WTC11 (cell line): Measurements from ENCODE around the gene ZNF256. TPM values are rescaled to one million over a fixed set of nuclear protein-coding genes. Genes with fewer than 3 reads are reported as not detected.

Experiments
- ATAC-seq: fragments of 200-7000 bp; cut with Tn5 transposase; 2 replicates; pipeline ENCODE4 v1.10.0; 2021; ENCODE audit warnings: mild to moderate bottlenecking, moderate library complexity
- CTCF ChIA-PET: fragments of 300-600 bp; sonication (Branson Sonifier 250); formaldehyde crosslinking; loops from one replicate; lab custom pipeline; 2021; ENCODE audit warnings: antibody characterized with exemption; lab: Charles Lee
- POLR2A ChIA-PET: fragments of 350-600 bp; sonication (Branson Sonifier 250); formaldehyde crosslinking; loops from one replicate; lab custom pipeline; 2021; ENCODE audit warnings: antibody characterized with exemption; lab: Charles Lee
- DNase-seq: peaks from one replicate; pipeline ENCODE4 v3.0.0; 2021; ENCODE audit warnings: low spot score
- H3K27ac Mint-ChIP-seq: 2 replicates; pipeline ENCODE4 v1.8.0; 2021; ENCODE audit warnings: mixed read lengths
- H3K27me3 Mint-ChIP-seq: 2 replicates; pipeline ENCODE4 v1.8.0; 2021; ENCODE audit warnings: low read depth, mild to moderate bottlenecking, moderate library complexity, mixed read lengths
- H3K36me3 Mint-ChIP-seq: 2 replicates; pipeline ENCODE4 v1.8.0; 2021; ENCODE audit warnings: mixed read lengths
- H3K4me1 Mint-ChIP-seq: 2 replicates; pipeline ENCODE4 v1.8.0; 2022; ENCODE audit warnings: mixed read lengths
- H3K4me3 Mint-ChIP-seq: 2 replicates; pipeline ENCODE4 v1.8.0; 2021; ENCODE audit warnings: mild to moderate bottlenecking, moderate library complexity, mixed read lengths
- H3K9me3 Mint-ChIP-seq: 2 replicates; pipeline ENCODE4 v1.8.0; 2021; ENCODE audit warnings: mixed read lengths
- EMX1 ChIP-seq: fragments of 250-450 bp; sonication (Bioruptor Pico); IDR thresholded peaks from 2 replicates; pipeline ENCODE4 v1.8.0; 2021; ENCODE audit warnings: mild to moderate bottlenecking
- FOXK1 ChIP-seq: sonication (generic); formaldehyde crosslinking; IDR thresholded peaks from 2 replicates; pipeline ENCODE4 v1.8.0; 2022; ENCODE audit warnings: mild to moderate bottlenecking, moderate library complexity, missing genetic modification reagents
- KAT7 ChIP-seq: sonication (generic); formaldehyde crosslinking; IDR thresholded peaks from 2 replicates; pipeline ENCODE4 v1.8.1; 2023; ENCODE audit warnings: missing genetic modification reagents, mild to moderate bottlenecking, borderline replicate concordance
- MXD4 ChIP-seq: fragments of 250-450 bp; sonication (Bioruptor Pico); IDR thresholded peaks from 2 replicates; pipeline ENCODE4 v1.8.0; 2021; ENCODE audit warnings: mild to moderate bottlenecking, moderate library complexity, borderline replicate concordance
- MYBL2 ChIP-seq: sonication (generic); formaldehyde crosslinking; IDR thresholded peaks from 2 replicates; pipeline ENCODE4 v1.8.1; 2023; ENCODE audit warnings: mild to moderate bottlenecking, moderate library complexity, missing genetic modification reagents
- NFE2L1 ChIP-seq: sonication (generic); formaldehyde crosslinking; IDR thresholded peaks from 2 replicates; pipeline ENCODE4 v1.8.1; 2023; ENCODE audit warnings: missing genetic modification reagents
- NR1H2 ChIP-seq: sonication (generic); formaldehyde crosslinking; IDR thresholded peaks from 2 replicates; pipeline ENCODE4 v1.9.0; 2021; ENCODE audit warnings: mild to moderate bottlenecking, moderate library complexity, missing genetic modification reagents
- NR3C1 ChIP-seq: sonication (generic); formaldehyde crosslinking; conservative IDR thresholded peaks from 2 replicates; pipeline ENCODE4 v1.8.1; 2023; ENCODE audit warnings: low read depth, mild to moderate bottlenecking, missing genetic modification reagents
- SMAD3 ChIP-seq: sonication (generic); formaldehyde crosslinking; IDR thresholded peaks from 2 replicates; pipeline ENCODE4 v1.8.0; 2022; ENCODE audit warnings: missing genetic modification reagents, mild to moderate bottlenecking, borderline replicate concordance
- SOX15 ChIP-seq: fragments of 250-450 bp; sonication (Bioruptor Pico); IDR thresholded peaks from 2 replicates; pipeline ENCODE4 v1.9.0; 2021; ENCODE audit warnings: mild to moderate bottlenecking
- ZNF121 ChIP-seq: sonication (generic); formaldehyde crosslinking; IDR thresholded peaks from 2 replicates; pipeline ENCODE4 v1.8.0; 2023; ENCODE audit warnings: missing genetic modification reagents
- ZNF138 ChIP-seq: sonication (generic); formaldehyde crosslinking; conservative IDR thresholded peaks from 2 replicates; pipeline ENCODE4 v1.8.1; 2022; ENCODE audit warnings: mild to moderate bottlenecking, moderate library complexity, missing genetic modification reagents
- ZNF532 ChIP-seq: fragments of 250-450 bp; sonication (Bioruptor Pico); IDR thresholded peaks from 2 replicates; pipeline ENCODE4 v1.9.0; 2021; ENCODE audit warnings: mild to moderate bottlenecking, borderline replicate concordance
- total RNA-seq: library from RNA; stranded (reverse); gene quantifications from 3 replicates; pipeline ENCODE4 v1.2.3, GENCODE V29; 2021
- TF ChIP-seq, protein P1 (sequence below): sonication (generic); formaldehyde crosslinking; IDR thresholded peaks from 2 replicates; pipeline ENCODE4 v1.8.1; 2022; ENCODE audit warnings: mild to moderate bottlenecking, missing genetic modification reagents, moderate library complexity, borderline replicate concordance
- TF ChIP-seq, protein P2 (sequence below): fragments of 250-450 bp; sonication (Bioruptor Pico); IDR thresholded peaks from 2 replicates; pipeline ENCODE4 v1.9.0; 2021; ENCODE audit warnings: moderate library complexity, mild to moderate bottlenecking, inconsistent platforms, borderline replicate concordance
- TF ChIP-seq, protein P3 (sequence below): sonication (generic); formaldehyde crosslinking; IDR thresholded peaks from 2 replicates; pipeline ENCODE4 v1.8.1; 2023; ENCODE audit warnings: mild to moderate bottlenecking, missing genetic modification reagents, borderline replicate concordance

Gene ZNF256
- total RNA-seq, 1 experiment from 2014 or later, result 17.9 TPM

- TF ChIP-seq, protein P1, sequence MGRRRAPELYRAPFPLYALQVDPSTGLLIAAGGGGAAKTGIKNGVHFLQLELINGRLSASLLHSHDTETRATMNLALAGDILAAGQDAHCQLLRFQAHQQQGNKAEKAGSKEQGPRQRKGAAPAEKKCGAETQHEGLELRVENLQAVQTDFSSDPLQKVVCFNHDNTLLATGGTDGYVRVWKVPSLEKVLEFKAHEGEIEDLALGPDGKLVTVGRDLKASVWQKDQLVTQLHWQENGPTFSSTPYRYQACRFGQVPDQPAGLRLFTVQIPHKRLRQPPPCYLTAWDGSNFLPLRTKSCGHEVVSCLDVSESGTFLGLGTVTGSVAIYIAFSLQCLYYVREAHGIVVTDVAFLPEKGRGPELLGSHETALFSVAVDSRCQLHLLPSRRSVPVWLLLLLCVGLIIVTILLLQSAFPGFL, result no peak
- TF ChIP-seq MYBL2 (CRISPR knock-in tag) (no peak), FOXK1 (CRISPR knock-in tag) (no peak), ZNF121 (CRISPR knock-in tag) (no peak), SMAD3 (no peak), ZNF138 (no peak), NR3C1 (CRISPR knock-in tag) (no peak), KAT7 (no peak)
- TF ChIP-seq, protein P2, sequence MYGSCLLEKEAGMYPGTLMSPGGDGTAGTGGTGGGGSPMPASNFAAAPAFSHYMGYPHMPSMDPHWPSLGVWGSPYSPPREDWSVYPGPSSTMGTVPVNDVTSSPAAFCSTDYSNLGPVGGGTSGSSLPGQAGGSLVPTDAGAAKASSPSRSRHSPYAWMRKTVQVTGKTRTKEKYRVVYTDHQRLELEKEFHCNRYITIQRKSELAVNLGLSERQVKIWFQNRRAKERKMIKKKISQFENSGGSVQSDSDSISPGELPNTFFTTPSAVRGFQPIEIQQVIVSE (CRISPR knock-in tag), result no peak
Observed at GRCh38 chr19:57978586-57979289, 31.2 kb upstream of the ZNF256 start (continued).

GRCh38 chr19:57974434-57974833 lies 26.9 kb upstream of the ZNF256 start, which contains the start of gene C19orf18:
C19orf18 (minus strand) TSS chr19:57974534; CDS start chr19:57974432, 102 bp downstream.
- Mint-ChIP-seq H3K9me3 (peaks cover 85% of the 10 kb centered on the region), H3K27ac (no peak within 1 kb of the TSS), H3K4me1 (no peaks in the 10 kb centered on the region), H3K27me3 (peaks cover 35% of the 10 kb centered on the region), H3K4me3 (no peak within 1 kb of the TSS), H3K36me3 (peaks cover 80% of the 10 kb centered on the region)
- ChIA-PET CTCF (no interaction called here), POLR2A (no interaction called here)
- TF ChIP-seq MXD4 (no peak), ZNF532 (CRISPR knock-in tag) (no peak)
- TF ChIP-seq, protein P3, sequence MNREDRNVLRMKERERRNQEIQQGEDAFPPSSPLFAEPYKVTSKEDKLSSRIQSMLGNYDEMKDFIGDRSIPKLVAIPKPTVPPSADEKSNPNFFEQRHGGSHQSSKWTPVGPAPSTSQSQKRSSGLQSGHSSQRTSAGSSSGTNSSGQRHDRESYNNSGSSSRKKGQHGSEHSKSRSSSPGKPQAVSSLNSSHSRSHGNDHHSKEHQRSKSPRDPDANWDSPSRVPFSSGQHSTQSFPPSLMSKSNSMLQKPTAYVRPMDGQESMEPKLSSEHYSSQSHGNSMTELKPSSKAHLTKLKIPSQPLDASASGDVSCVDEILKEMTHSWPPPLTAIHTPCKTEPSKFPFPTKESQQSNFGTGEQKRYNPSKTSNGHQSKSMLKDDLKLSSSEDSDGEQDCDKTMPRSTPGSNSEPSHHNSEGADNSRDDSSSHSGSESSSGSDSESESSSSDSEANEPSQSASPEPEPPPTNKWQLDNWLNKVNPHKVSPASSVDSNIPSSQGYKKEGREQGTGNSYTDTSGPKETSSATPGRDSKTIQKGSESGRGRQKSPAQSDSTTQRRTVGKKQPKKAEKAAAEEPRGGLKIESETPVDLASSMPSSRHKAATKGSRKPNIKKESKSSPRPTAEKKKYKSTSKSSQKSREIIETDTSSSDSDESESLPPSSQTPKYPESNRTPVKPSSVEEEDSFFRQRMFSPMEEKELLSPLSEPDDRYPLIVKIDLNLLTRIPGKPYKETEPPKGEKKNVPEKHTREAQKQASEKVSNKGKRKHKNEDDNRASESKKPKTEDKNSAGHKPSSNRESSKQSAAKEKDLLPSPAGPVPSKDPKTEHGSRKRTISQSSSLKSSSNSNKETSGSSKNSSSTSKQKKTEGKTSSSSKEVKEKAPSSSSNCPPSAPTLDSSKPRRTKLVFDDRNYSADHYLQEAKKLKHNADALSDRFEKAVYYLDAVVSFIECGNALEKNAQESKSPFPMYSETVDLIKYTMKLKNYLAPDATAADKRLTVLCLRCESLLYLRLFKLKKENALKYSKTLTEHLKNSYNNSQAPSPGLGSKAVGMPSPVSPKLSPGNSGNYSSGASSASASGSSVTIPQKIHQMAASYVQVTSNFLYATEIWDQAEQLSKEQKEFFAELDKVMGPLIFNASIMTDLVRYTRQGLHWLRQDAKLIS (CRISPR knock-in tag), result no peak
- DNase-seq, result no peak
- ATAC-seq, result no peak

DNA sequence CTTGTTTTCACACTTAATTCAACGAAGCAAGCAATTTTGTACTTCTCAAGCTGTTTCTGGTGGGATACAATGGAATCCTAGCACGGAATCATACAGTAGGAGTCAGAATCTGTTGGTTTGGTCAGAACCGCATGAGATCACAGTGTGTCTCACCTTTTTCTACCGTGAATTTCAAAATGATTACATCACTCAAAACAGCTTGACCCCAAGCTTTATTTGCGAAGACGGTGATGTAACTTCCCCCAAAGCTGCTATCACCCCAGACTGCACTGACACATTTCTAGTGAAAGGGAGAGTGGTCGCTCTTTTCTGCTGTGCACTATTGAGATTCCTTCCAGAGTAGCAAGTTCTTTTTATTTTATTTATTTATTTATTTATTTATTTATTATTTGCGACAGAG lies 17.3 kb upstream of the ZNF256 start:
- H3K4me1 Mint-ChIP-seq, result no peaks in the 10 kb centered on the region
- ATAC-seq, result no peak
- H3K4me3 Mint-ChIP-seq, result no peak overlapping the region
- no peak for TF ChIP-seq NFE2L1 (CRISPR knock-in tag)
- TF ChIP-seq SOX15 (CRISPR knock-in tag), result no peak
- no peak for TF ChIP-seq NR1H2 (CRISPR knock-in tag)
- no peak for TF ChIP-seq EMX1 (CRISPR knock-in tag)
- TF ChIP-seq, all 79 proteins: peak for 0
- POLR2A ChIA-PET, result no interaction called here
- Mint-ChIP-seq H3K27ac (no peak overlapping the region), H3K27me3 (peaks cover 16% of the 10 kb centered on the region), H3K36me3 (peaks cover 28% of the 10 kb centered on the region), H3K9me3 (peaks cover 51% of the 10 kb centered on the region)
- DNase-seq, result no peak
- CTCF ChIA-PET, result interaction anchor here (1.0 kb wide), 1 partner anchor 48 kb away, joined by 3 read pairs; no protein-coding TSS in a partner anchor
